Activated CD8-positive, alpha-beta memory T cell treated with anti-CD3 and anti-CD28 coated beads for 4 hours (primary cell): ENCODE data around the gene BMP7.
"Not testable (repeated sequence)": the region's sequence is repeated elsewhere in the genome, so short reads cannot be mapped to it uniquely, and the experiment has no call there.

Experiments
- DNase-seq, 2 donors: peaks; one replicate each; pipeline ENCODE4 v3.0.0-alpha.2; 2020; ENCODE audit warnings: low read depth in 2 of 2

The BMP7 gene

DNA sequence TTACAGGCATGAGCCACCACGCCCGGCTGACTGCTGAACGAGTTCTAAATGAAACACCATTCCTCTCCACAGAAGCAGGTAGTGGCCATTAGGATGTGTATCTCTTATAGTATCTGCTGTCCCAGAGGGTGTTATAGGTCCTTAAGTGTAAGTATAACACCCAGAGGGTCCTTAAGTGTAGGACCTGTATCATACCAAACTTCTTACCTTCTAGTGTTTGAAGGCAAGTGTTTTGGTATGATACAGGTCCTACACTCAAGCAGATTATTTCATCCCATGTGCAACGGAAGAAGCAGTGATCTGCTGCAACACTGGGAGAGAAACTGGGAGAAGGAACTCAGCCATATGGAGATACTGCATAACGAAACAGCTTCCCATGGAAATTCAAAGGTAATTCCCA, 17.4 kb downstream of the BMP7 start:
- DNase-seq, result no peak

DNA sequence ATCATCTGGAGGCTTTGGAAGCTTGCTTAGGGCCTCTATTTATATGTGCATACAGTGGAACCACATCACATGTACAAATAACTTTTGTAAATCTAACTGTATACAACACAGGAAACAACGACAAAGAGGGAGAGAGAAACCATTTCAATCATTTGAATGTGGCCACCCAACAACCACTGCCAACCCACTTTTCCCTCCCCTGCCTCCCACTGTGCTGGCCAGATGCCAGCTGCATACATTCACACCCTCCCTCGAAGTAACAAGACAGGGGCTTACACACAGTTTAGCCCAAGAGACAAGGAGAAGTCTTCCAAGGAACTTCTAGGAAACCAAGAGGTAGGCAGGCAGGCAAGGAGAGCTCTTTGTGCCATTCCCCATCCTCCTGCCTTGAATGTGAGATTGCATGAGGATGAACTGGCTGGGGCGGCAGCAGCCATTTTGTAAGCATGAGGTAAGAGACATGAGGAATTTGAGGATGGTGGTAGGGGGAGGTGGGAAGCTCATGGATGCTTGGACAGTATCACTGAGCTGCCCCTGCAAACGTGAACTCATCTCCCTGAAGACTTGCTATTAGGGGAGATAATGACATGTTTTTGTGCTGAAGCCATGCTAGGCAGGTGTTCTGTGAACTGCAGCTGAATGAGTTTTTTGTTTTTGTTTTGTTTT, 18.2 kb downstream of the BMP7 start:
- DNase-seq, result no peak

DNA sequence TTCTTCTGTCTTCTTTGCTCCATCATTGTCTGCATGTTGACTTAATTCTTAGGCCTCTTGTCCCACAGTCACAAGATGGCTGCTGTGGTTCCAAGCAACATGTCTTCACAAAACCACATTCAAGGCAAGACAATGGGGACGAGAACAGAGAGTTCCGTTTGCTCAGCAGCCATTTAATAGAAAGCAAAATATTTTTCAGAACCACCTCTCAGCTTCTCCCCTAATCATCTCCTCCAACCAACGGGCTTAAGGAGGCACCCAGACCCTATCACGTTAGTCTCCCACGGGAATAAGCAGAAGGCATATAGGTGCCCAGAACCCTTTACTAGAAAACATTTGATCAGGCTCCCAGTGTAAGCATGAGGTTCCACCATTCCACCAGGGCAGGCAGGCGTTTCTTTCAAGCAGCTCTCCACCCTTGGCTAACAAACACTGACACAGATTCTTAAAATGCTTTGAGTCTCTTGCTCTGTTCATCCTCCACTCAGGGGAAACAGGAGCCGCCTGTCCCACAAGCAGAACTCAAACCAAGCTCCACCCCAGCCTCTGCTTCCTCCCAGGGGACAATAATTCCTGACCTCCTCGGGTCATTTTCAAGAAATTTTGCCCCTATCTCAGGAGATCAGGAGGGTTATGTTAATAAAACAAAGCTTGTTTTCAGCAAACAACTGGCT, 19.0 kb downstream of the BMP7 start:
- DNase-seq, result no peak

DNA sequence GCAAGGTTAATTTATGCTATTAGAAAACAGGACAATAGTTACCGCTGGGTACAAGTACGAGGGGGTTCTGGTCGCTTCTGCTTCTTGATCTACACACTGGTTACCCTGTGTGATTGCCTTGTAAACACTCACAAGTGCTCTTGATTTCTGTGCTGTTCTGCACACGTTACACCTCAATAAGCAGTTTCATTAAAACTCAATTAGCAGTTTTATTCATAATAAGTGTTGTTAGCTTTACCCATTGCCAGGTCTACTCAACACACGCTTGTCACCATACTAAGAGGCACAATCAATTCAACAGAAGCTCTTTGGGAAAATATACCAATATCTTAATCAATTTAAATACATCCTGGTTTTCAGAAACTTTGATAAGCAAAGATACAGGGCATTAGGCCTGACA, 20.4 kb downstream of the BMP7 start:
- no peak for DNase-seq

DNA sequence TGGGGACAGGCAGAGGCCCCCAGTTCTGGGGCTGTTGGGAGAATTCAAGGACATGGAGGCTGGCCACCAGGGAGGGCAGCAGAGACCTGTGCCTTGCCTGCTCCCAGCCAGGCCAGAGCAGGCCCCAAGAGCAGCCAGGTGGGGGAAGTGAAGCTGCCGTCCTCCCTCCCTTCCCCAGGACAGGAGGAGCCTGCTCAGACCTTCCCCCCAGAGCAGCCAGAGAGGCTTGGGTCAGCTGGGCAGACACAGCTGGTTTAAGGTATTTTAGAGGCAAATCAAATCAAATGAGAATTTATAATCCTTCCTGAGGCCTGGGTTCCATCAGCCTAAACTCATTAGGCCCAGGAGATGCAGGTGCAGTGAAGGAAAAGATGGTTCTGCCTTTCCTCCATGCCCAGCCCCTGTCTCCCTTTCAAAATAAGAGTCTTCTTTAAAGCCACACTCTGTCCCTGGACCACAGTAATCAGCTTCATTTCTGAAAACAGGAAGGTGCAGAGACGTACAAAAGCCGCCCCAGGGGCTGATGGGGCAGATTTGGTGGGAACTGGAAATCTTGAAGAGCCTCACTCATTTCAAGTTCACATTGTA, 21.7 kb downstream of the BMP7 start:
- DNase-seq, result no peak

DNA sequence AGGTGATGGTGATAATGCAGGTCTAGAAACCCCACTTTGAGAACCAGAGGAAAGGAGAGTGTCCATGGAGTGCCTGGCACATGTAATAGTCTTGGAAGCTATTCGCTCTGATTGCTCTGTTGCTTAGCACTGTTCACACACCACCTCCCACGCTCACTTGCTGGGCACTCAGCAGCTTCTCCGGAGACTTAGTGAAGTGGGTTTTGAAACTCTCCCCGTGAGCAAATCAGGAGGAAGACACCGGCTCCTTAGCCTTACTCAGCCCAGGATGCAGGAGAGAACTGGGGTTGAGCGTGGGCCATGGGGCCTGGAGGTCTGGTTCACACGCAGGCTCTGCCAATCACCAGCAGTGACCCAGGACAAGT, 22.2 kb downstream of the BMP7 start:
- DNase-seq, result no peak

DNA sequence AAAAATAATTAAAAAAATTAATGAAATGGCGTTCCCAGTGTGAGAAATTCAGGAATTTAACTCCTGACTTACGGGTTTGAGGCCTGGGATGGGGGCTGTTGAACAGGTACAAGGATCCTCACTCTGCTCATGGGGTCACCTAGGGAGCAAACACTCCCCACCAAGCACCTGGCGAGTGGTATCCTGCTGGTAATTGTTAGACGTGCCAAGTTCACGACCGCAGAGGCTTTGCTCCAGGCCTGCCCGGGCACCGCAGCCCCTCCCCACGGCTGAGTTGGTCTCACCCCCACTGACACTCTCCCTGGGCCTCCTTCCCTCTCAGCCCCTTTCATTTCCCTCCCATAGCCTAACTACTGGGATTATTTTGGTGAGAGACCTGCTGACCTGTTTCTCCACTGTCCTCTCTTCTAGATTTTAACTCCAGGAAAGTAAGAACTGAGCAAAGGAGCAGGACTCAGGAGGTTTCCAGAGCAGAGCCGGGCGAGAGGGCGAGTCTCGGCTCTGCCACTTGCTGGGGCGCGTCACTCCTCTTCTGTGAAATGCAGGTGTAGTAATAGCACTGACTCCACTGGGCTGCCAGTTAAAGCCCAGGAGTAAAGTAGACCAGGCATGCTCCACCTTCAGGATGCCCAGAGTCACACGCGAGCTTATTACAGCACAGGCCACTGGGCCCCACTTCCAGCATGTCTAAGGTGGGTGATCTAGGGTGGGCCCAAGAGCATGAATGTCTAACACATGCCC, 22.8 kb downstream of the BMP7 start:
- no peak for DNase-seq

DNA sequence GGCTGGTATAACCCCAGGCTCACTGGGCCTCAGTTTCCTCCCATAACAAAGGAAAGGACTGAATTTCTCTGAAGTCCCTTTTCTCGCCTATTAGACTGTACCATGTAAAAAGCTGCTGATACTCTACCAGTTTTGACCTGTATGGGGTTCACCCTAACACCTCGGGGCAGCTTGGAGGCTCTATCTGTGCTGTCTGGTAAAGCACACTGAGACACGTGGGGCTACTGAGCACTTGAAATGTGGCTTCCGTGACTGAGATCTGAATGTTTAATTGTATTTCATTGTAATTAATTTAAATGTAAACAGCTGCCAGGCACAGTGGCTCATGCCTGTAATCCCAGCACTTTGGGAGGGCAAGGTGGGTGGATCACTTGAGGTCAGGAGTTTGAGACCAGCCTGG, 24.0 kb downstream of the BMP7 start:
- DNase-seq, result no peak

DNA sequence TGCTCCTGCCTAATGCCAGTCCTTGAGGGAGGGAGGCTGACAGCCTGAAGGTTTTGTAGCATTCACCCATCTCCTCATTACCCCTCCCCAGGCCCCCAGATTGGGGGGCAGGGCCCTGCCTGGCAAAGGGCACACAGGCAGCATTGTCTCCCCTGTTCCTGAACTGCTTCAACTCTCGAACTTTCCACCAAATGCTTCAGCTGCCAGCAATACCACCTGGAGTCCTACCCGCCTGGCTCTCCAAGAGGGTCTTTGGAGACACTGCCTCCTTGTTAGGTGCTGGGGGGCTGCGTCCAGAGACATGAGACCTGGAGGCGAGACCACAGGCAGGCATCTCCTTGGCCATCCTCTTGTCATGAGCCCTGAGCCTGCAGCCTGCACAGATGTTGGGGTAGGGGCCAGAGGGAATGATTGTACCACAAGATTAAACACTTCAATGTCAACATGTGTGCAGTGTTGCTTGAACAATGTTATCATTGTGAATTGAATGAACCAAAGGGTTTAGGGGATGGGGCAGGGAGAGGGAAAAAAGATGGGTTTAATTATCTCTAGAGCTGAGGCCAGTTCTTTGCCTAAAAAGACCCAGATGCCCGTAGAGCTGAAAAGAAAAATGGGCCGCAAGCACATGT, 25.0 kb downstream of the BMP7 start:
- no peak for DNase-seq

DNA sequence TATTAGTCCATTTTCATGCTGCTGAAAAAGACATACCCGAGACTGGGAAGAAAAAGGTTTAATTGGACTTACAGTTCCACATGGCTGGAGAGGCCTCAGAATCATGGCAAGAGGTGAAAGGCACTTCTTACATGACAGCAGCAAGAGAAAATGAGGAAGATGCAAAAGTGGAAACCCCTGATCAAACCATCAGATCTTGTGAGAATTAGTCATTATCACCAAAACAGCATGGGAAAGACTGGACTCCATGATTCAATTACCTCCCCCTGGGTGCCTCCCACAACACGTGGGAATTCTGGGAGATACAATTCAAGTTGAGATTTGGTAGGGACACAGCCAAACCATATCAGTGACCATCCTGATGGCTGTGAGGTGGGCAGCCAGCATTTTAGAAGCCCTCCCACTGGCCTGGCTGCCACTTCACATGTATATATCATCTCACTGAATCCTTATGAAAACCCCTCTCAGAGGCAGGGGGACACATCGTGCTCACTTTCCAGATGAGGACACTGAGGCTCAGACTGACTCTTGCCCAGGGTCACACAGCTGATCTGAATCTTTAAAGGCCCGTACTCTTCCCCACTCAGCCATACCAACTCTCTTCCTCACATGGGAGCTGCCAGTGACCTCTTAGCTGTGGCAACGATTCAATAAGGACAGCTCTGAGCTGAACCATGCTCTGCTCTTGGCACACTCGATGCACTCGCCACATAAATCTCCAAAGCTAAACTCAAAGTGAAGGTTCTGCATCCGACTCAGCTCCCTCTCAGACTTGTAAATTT, 25.7 kb downstream of the BMP7 start:
- DNase-seq, result no peak

DNA sequence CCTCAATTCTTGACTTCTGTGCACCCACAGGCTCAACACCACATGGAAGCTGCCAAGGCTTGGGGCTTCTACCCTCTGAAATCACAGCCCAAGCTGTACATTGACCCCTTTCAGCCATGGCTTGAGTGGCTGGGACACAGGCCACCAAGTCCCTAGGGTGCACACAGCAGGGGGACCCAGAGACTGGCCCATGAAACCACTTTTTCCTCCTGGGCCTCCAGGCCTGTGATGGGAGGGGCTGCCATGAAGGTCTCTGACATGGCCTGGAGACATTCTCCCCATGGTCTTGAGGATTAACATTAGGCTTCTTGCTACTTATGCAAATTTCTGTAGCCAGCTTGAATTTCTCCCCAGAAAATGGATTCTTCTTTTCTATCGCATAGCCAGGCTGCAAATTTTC, 26.7 kb downstream of the BMP7 start:
- not testable (repeated sequence) for DNase-seq

DNA sequence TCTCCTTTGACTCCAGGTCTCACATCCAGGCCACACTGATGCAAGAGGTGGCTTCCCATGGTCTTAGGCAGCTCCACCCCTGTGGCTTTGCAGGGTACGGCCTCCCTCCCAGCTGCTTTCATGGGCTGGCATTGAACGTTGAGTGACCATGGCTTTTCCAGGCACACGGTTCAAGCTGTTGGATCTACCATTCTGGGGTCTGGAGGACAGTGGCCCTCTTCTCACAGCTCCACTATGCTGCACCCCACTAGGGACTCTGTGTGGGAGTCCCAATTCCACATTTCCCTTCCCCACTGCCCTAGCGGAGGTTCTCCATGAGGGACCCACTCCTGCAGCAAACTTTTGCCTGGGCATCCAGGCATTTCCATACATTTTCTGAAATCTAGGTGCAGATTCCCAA, 27.1 kb downstream of the BMP7 start:
- DNase-seq, result not testable (repeated sequence)

DNA sequence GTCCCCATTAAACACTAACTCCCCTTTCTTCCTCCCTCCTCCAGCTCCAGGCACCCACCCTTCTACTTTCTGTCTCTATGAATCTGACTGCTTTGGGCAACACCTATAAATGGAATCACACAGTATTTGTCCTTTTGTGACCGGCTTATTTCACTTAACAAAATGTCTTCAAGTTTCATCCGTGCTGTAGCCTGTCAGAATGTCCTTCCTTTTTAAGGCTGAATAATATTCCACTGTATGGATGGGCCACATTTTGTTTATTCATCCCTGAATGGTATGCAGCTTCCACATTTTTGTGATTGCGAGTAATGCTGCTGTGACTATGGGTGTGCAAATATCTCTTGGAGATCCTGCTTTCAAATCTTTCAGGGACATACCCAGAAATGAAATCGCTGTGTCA, 28.4 kb downstream of the BMP7 start:
- DNase-seq, result no peak

DNA sequence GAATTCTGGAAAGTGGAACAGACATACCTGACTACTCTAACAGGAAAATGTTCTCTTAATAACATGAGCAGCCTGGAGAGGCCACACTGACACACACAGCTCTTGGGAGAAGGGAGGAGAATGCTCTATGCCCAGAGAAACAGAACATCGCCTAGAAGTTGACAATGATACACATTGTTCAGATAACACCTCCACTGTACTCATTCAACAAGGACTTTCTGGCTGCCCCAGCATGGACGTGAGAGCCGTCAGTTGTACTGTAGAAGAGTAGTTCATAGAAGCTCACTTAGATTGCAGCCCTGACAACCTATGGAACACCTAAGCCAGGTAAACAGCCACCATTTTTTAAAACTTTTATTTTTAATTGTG, 28.9 kb downstream of the BMP7 start:
- no peak for DNase-seq

DNA sequence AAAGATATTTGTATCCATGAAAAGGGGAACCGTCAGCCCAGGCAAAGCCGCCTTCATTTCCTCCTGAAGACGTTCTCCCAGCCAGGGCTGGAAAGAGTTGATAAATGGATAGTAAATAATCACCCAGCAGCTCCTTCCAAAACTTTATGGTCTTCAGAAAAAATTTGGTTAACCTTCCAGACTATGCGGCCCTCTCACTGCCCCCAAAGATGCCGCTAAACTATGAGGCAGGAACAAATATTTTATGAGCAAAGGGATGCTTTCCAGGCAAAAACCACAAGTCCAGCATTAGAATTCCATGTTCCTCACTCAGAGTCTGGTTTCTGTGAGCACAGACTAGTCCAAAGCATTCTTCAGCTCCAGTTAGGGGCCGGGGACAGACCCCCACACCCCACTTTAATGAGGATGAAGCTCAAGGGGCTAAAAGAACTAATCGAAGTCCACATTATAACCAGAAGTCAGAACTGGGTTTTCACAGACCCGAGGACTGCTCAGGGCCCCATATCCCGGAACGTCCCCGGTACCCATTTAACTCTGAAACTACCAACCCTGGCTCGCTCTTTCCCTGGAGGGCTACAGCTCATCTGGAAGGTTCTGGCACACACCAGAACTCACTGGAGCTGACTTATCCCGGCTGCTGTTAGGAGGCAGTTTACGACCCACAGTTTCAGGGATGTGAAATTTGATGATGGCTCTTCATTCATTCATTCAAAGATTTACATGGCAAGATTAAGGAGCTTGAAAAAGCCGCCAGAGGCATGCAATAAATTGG, 29.4 kb downstream of the BMP7 start:
- DNase-seq, result no peak

DNA sequence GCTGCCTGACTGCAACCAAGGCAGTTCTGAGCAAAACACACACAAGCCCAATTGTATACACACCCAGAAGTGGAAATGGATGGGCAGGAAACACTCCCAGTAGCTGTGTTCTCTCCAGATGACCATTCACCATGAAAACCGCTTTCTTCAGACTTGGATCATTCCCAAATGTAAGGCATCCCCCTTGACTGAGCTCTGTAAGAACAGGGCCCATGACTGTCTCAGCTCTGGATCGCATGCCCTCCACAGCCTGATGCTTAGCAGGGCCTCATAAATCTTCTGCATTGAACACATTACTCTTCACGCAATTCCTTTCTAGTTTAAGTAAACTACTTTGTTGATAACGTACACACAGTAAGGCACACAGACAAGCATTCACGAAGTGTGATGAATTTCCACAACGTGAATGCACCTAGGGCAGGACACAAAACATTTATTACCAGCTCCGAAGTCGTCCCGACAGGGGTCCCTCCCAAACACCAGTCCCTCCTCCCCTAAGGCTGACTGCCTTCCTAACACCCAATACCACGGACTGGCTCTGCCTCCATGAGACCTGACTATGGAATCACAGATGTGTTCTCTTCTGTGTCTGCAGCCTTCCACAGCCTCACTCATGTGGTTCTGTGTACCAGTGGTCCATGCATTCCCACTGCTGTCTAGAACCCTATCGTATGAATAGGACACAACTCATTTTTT, 31.7 kb downstream of the BMP7 start:
- DNase-seq, result no peak

DNA sequence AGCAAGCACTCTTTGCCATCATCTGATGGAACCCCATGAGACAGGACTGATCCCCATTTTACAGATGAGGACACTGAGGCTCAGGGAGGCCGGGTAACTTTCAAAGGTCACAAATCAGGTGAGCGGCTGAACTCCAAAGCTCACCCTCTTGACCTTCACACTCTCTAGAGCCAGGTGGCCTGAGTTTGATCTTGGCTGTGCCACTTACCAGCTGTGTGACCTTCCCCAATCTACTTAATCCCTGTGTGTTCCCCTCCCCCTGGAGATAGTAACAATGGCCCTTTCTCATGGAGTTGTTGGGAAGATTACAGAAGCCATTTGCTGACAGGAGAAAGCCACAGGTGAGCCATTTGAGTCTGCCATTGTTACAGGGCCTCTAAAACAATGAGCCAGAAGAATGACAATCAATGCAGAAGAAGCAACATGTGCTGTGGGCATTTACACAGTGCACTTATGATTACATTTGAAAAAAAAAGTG, 34.5 kb downstream of the BMP7 start:
- DNase-seq, result no peak

DNA sequence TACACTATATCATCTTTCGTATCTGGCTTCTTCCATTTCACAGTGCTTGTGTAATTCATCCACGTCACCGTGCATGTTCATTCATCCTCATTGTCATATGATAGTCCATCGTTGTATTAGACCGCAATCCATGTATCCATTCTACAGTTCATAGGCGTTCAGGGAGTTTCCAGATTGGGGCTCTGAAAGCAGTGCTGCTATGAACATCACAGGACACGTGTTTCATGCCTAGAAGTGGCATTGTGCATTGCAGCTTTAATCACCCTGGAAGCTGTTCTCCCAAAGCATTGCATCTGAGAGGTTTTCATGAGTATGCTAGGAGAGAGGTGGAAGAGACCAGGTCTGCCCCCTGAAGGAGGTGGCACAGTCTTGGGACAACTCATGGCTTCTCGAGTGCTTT, 35.3 kb downstream of the BMP7 start:
- no peak for DNase-seq

DNA sequence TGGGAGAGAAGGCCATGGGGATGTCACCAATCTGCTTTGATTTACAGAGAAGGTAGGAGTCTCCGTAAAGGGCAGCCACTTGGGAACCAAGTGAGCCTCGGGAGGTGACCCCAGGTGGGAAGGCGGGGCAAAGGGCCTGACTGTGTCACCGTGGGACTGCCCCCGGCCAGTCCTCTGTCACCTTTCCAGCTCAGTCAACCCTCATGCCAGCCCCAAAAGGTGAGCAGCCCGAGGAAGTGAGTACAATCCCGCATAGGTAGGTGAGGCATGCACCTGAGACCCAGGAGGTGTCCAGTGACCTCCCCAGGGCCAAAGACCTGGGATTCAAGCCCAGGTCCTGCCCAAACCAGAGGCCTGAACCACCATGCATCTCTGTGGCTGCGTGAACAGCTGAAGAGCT, 36.2 kb downstream of the BMP7 start:
- DNase-seq, result no peak

DNA sequence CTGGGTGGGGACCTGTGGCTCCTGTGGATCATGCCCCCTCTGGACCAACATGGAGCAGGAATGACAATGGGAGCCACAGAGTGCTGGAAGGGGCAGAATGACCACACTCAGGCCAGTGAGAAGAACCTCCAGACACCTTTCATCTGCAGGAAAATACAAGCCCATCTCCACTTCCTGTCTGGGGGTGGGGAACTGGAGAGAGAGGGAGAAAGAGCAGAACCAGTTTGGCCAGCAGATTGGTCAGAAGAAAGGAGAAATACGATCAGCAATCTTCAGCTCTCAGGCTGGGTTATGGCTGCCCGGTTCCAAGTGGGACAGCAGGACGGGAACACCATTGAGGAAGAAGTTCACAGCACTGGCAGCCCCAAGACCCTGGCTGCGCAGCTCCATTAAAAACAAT, 37.0 kb downstream of the BMP7 start:
- no peak for DNase-seq
